Measurements from ENCODE around the gene PELO. TPM values are rescaled to one million over a fixed set of nuclear protein-coding genes. Genes with fewer than 3 reads are reported as not detected.

Gene PELO
- polyA plus RNA-seq, 2 donors = 3.9 to 12.5 TPM

DNA sequence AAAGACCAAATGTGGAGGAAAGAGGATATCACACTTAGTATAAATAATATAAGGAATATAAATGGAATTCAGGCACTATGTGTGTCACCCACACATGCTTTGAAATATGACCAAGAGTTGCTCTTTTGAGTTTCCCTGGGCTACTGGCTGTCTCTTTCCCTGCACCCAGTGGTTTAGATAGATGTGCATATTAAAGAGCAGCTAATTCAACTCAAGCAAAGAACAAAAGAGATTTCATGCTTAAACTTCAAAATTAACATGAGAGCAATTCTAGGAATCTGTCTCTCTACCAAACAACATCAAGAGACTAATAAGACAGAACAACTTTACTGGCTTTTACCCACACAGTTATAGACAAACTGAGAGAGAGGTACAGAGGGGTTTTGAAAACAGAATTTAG, 38.0 kb upstream of the PELO start:
- H3K27me3 ChIP-seq (ENCODE audit: control insufficient read depth in 1 of 2, insufficient read depth in 2 of 2, low read length in 2 of 2) = no peaks in the 10 kb centered on the region
- H3K36me3 ChIP-seq (ENCODE audit: control insufficient read depth in 2 of 2, insufficient read depth in 2 of 2, low read length in 1 of 2) = no peaks in the 10 kb centered on the region
- no peak overlapping the region for H3K27ac ChIP-seq (ENCODE audit: low read depth in 2 of 2, low read length in 1 of 2)

DNA sequence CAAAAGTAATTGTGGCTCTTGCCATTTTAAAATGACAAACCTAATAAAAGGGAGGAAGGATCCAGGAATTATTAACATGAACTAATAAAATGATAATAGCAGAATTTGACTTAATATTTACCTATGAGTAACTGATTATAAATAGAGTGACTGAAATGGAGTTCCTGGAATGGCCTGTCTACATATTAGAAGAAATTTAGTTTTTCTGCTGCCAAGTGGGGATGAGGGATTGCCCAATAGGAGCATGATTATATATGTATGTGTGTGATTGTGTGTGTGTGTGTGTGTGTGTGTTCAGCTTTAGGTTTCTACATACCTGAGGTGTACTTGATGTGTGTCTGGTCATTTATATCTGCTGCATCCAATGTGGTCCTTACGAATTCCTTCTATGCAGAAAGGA, 36.6 kb upstream of the PELO start:
- WGBS, 2 donors = 83 to 91% methylated on average over 1 of the region's 1 CpG
- H3K27ac ChIP-seq (ENCODE audit: low read depth in 2 of 2, low read length in 1 of 2) = no peak overlapping the region
- H3K36me3 ChIP-seq (ENCODE audit: control insufficient read depth in 2 of 2, insufficient read depth in 2 of 2, low read length in 1 of 2) = no peaks in the 10 kb centered on the region
- H3K27me3 ChIP-seq (ENCODE audit: control insufficient read depth in 1 of 2, insufficient read depth in 2 of 2, low read length in 2 of 2) = no peaks in the 10 kb centered on the region
- no peaks in the 10 kb centered on the region for H3K4me1 ChIP-seq (ENCODE audit: control insufficient read depth in 2 of 2, insufficient read depth in 2 of 2, low read length in 1 of 2)
- H3K4me3 ChIP-seq (ENCODE audit: low read depth in 1 of 2, low read length in 2 of 2) = no peak overlapping the region
- H3K9me3 ChIP-seq (ENCODE audit: control insufficient read depth in 2 of 2, insufficient read depth in 1 of 2, low read depth in 1 of 2, low read length in 1 of 2) = no peaks in the 10 kb centered on the region

More for the DNA sequence above, 38.0 kb upstream of the PELO start:
- H3K9me3 ChIP-seq (ENCODE audit: control insufficient read depth in 2 of 2, insufficient read depth in 1 of 2, low read depth in 1 of 2, low read length in 1 of 2) = no peaks in the 10 kb centered on the region
- H3K4me1 ChIP-seq (ENCODE audit: control insufficient read depth in 2 of 2, insufficient read depth in 2 of 2, low read length in 1 of 2) = no peaks in the 10 kb centered on the region
- H3K4me3 ChIP-seq (ENCODE audit: low read depth in 1 of 2, low read length in 2 of 2) = no peak overlapping the region

- Histone ChIP-seq H3K4me1 (ENCODE audit: control insufficient read depth in 2 of 2, insufficient read depth in 2 of 2, low read length in 1 of 2) (no peaks in the 10 kb centered on the region), H3K4me3 (ENCODE audit: low read depth in 1 of 2, low read length in 2 of 2) (no peak overlapping the region), H3K9me3 (ENCODE audit: control insufficient read depth in 2 of 2, insufficient read depth in 1 of 2, low read depth in 1 of 2, low read length in 1 of 2) (no peaks in the 10 kb centered on the region), H3K27ac (ENCODE audit: low read depth in 2 of 2, low read length in 1 of 2) (no peak overlapping the region), H3K36me3 (ENCODE audit: control insufficient read depth in 2 of 2, insufficient read depth in 2 of 2, low read length in 1 of 2) (no peaks in the 10 kb centered on the region), H3K27me3 (ENCODE audit: control insufficient read depth in 1 of 2, insufficient read depth in 2 of 2, low read length in 2 of 2) (no peaks in the 10 kb centered on the region)
- 79 to 83% methylated on average over 2 of the region's 2 CpGs for WGBS, 2 donors
Observed at GRCh38 chr5:52754051-52754450, 33.7 kb upstream of the PELO start.

GRCh38 chr5:52757527-52757926, 30.2 kb upstream of the PELO start:
- no peaks in the 10 kb centered on the region for H3K27me3 ChIP-seq (ENCODE audit: control insufficient read depth in 1 of 2, insufficient read depth in 2 of 2, low read length in 2 of 2)
- H3K4me3 ChIP-seq (ENCODE audit: low read depth in 1 of 2, low read length in 2 of 2) = no peak overlapping the region
- H3K9me3 ChIP-seq (ENCODE audit: control insufficient read depth in 2 of 2, insufficient read depth in 1 of 2, low read depth in 1 of 2, low read length in 1 of 2) = no peaks in the 10 kb centered on the region
- H3K4me1 ChIP-seq (ENCODE audit: control insufficient read depth in 2 of 2, insufficient read depth in 2 of 2, low read length in 1 of 2) = no peaks in the 10 kb centered on the region
- WGBS, 2 donors = 62 to 71% methylated on average over 2 of the region's 2 CpGs
- no peaks in the 10 kb centered on the region for H3K36me3 ChIP-seq (ENCODE audit: control insufficient read depth in 2 of 2, insufficient read depth in 2 of 2, low read length in 1 of 2)
- H3K27ac ChIP-seq (ENCODE audit: low read depth in 2 of 2, low read length in 1 of 2) = no peak overlapping the region

- Histone ChIP-seq H3K27ac (ENCODE audit: low read depth in 2 of 2, low read length in 1 of 2) (no peak overlapping the region), H3K9me3 (ENCODE audit: control insufficient read depth in 2 of 2, insufficient read depth in 1 of 2, low read depth in 1 of 2, low read length in 1 of 2) (no peaks in the 10 kb centered on the region), H3K4me1 (ENCODE audit: control insufficient read depth in 2 of 2, insufficient read depth in 2 of 2, low read length in 1 of 2) (no peaks in the 10 kb centered on the region), H3K36me3 (ENCODE audit: control insufficient read depth in 2 of 2, insufficient read depth in 2 of 2, low read length in 1 of 2) (no peaks in the 10 kb centered on the region), H3K27me3 (ENCODE audit: control insufficient read depth in 1 of 2, insufficient read depth in 2 of 2, low read length in 2 of 2) (no peaks in the 10 kb centered on the region), H3K4me3 (ENCODE audit: low read depth in 1 of 2, low read length in 2 of 2) (no peak overlapping the region)
- WGBS, 2 donors = 84 to 85% methylated on average over 5 of the region's 5 CpGs
Observed at GRCh38 chr5:52758014-52758413, 29.7 kb upstream of the PELO start.

GRCh38 chr5:52759331-52759730, 28.4 kb upstream of the PELO start:
- no peaks in the 10 kb centered on the region for H3K9me3 ChIP-seq (ENCODE audit: control insufficient read depth in 2 of 2, insufficient read depth in 1 of 2, low read depth in 1 of 2, low read length in 1 of 2)

DNA sequence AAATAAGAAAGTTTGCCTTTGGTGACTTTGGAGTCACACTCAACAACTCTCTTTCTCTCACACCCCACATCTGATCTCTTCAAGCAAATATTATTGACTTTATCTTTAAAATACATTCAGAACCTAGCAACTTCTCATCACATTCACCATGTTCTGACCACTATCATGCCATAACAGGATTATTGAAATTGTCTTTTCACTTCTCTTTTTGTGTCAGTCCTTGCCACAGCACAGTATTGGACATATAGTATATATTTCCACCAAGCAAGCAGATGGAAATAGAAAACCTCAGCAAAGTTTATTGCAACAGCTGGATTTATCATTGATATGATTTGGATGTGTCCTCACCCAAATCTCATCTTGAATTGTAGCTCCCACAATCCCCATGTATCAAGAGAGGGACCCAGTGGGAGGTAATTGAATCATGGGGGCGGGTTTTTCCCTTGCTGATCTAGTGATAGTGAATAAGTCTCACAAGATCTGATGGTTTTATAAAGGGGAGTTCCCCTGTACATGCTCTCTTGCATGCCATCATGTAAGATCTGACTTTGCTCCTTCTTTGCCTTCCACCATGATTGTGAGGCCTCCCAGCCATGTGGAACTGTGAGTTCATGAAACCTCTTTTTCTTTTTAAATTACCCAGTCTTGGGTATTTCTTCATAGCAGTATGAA, 26.9 kb upstream of the PELO start:
- H3K36me3 ChIP-seq (ENCODE audit: control insufficient read depth in 2 of 2, insufficient read depth in 2 of 2, low read length in 1 of 2) = no peaks in the 10 kb centered on the region
- no peak overlapping the region for H3K4me3 ChIP-seq (ENCODE audit: low read depth in 1 of 2, low read length in 2 of 2)
- no peaks in the 10 kb centered on the region for H3K4me1 ChIP-seq (ENCODE audit: control insufficient read depth in 2 of 2, insufficient read depth in 2 of 2, low read length in 1 of 2)
- WGBS, 2 donors = 90 to 100% methylated on average over 1 of the region's 1 CpG
- no peaks in the 10 kb centered on the region for H3K9me3 ChIP-seq (ENCODE audit: control insufficient read depth in 2 of 2, insufficient read depth in 1 of 2, low read depth in 1 of 2, low read length in 1 of 2)
- no peak overlapping the region for H3K27ac ChIP-seq (ENCODE audit: low read depth in 2 of 2, low read length in 1 of 2)
- no peaks in the 10 kb centered on the region for H3K27me3 ChIP-seq (ENCODE audit: control insufficient read depth in 1 of 2, insufficient read depth in 2 of 2, low read length in 2 of 2)

More at GRCh38 chr5:52759331-52759730, 28.4 kb upstream of the PELO start:
- no peak overlapping the region for H3K4me3 ChIP-seq (ENCODE audit: low read depth in 1 of 2, low read length in 2 of 2)
- no peaks in the 10 kb centered on the region for H3K27me3 ChIP-seq (ENCODE audit: control insufficient read depth in 1 of 2, insufficient read depth in 2 of 2, low read length in 2 of 2)
- H3K4me1 ChIP-seq (ENCODE audit: control insufficient read depth in 2 of 2, insufficient read depth in 2 of 2, low read length in 1 of 2) = no peaks in the 10 kb centered on the region
- 78 to 82% methylated on average over 1 of the region's 1 CpG for WGBS, 2 donors
- no peaks in the 10 kb centered on the region for H3K36me3 ChIP-seq (ENCODE audit: control insufficient read depth in 2 of 2, insufficient read depth in 2 of 2, low read length in 1 of 2)
- H3K27ac ChIP-seq (ENCODE audit: low read depth in 2 of 2, low read length in 1 of 2) = no peak overlapping the region

- 84 to 90% methylated on average over 2 of the region's 2 CpGs for WGBS, 2 donors
- H3K27me3 ChIP-seq (ENCODE audit: control insufficient read depth in 1 of 2, insufficient read depth in 2 of 2, low read length in 2 of 2) = no peaks in the 10 kb centered on the region
- H3K4me1 ChIP-seq (ENCODE audit: control insufficient read depth in 2 of 2, insufficient read depth in 2 of 2, low read length in 1 of 2) = no peaks in the 10 kb centered on the region
- H3K4me3 ChIP-seq (ENCODE audit: low read depth in 1 of 2, low read length in 2 of 2) = no peak overlapping the region
- no peak overlapping the region for H3K27ac ChIP-seq (ENCODE audit: low read depth in 2 of 2, low read length in 1 of 2)
- H3K9me3 ChIP-seq (ENCODE audit: control insufficient read depth in 2 of 2, insufficient read depth in 1 of 2, low read depth in 1 of 2, low read length in 1 of 2) = no peaks in the 10 kb centered on the region
- H3K36me3 ChIP-seq (ENCODE audit: control insufficient read depth in 2 of 2, insufficient read depth in 2 of 2, low read length in 1 of 2) = no peaks in the 10 kb centered on the region
Observed at GRCh38 chr5:52767217-52767743, 20.4 kb upstream of the PELO start.

- H3K4me1 ChIP-seq (ENCODE audit: control insufficient read depth in 2 of 2, insufficient read depth in 2 of 2, low read length in 1 of 2) = no peaks in the 10 kb centered on the region
- no peak overlapping the region for H3K4me3 ChIP-seq (ENCODE audit: low read depth in 1 of 2, low read length in 2 of 2)
- H3K36me3 ChIP-seq (ENCODE audit: control insufficient read depth in 2 of 2, insufficient read depth in 2 of 2, low read length in 1 of 2) = no peaks in the 10 kb centered on the region
- H3K27me3 ChIP-seq (ENCODE audit: control insufficient read depth in 1 of 2, insufficient read depth in 2 of 2, low read length in 2 of 2) = no peaks in the 10 kb centered on the region
- no peak overlapping the region for H3K27ac ChIP-seq (ENCODE audit: low read depth in 2 of 2, low read length in 1 of 2)
- H3K9me3 ChIP-seq (ENCODE audit: control insufficient read depth in 2 of 2, insufficient read depth in 1 of 2, low read depth in 1 of 2, low read length in 1 of 2) = no peaks in the 10 kb centered on the region
- 73 to 77% methylated on average over 1 of the region's 1 CpG for WGBS, 2 donors
Observed at GRCh38 chr5:52767766-52768480, 19.8 kb upstream of the PELO start.

- no peaks in the 10 kb centered on the region for H3K36me3 ChIP-seq (ENCODE audit: control insufficient read depth in 2 of 2, insufficient read depth in 2 of 2, low read length in 1 of 2)
- 78 to 80% methylated on average over 5 of the region's 5 CpGs for WGBS, 2 donors
- no peaks in the 10 kb centered on the region for H3K9me3 ChIP-seq (ENCODE audit: control insufficient read depth in 2 of 2, insufficient read depth in 1 of 2, low read depth in 1 of 2, low read length in 1 of 2)
- H3K4me1 ChIP-seq (ENCODE audit: control insufficient read depth in 2 of 2, insufficient read depth in 2 of 2, low read length in 1 of 2) = no peaks in the 10 kb centered on the region
- H3K27ac ChIP-seq (ENCODE audit: low read depth in 2 of 2, low read length in 1 of 2) = no peak overlapping the region
- H3K4me3 ChIP-seq (ENCODE audit: low read depth in 1 of 2, low read length in 2 of 2) = no peak overlapping the region
- H3K27me3 ChIP-seq (ENCODE audit: control insufficient read depth in 1 of 2, insufficient read depth in 2 of 2, low read length in 2 of 2) = no peaks in the 10 kb centered on the region
Observed at GRCh38 chr5:52769061-52769460, 18.7 kb upstream of the PELO start.
